ENCODE measurements around the gene TXNL1.

Gene TXNL1

DNA sequence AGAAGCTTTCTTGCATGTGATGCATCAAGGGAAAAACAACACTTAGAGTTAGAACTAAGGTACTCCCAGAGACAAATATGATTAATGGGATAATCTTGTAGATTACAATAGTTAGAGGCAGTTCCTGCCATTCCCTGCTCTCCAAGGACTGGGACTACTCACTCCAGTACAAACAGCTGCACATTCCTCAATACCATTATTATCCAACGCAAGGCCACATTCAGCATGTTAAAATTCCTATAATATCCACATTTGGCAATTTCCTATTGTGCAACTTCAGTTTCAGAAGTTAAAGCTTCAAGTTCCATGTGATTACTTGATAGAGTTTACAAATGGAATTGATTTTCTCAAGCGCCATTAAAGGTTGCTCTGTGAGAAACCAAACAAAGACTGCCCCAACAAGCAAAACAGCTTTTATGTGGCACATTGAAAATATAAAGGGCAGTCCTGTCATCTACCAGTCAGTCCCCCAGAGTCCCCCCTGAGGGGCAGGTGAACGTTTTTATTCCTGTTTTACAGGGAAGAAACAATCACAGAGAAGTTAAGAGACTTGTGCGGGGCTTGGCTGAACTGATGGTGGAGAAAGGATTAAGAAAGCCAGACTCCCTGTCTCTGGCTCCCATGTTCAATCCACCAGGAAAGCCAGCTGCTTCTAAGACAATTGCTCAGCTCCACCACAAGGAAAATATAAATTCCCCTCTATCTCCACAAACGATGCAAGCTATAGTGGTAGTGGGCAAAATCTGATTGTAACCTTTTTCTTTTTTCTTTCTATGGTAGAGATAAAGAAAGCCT lies 72.6 kb downstream of the TXNL1 start:
- no peak for DNase-seq

- no peak for DNase-seq
Observed at GRCh38 chr18:56565046-56565445, 73.3 kb downstream of the TXNL1 start.

- no peak for DNase-seq
Observed at GRCh38 chr18:56563568-56563967, 74.8 kb downstream of the TXNL1 start.

DNA sequence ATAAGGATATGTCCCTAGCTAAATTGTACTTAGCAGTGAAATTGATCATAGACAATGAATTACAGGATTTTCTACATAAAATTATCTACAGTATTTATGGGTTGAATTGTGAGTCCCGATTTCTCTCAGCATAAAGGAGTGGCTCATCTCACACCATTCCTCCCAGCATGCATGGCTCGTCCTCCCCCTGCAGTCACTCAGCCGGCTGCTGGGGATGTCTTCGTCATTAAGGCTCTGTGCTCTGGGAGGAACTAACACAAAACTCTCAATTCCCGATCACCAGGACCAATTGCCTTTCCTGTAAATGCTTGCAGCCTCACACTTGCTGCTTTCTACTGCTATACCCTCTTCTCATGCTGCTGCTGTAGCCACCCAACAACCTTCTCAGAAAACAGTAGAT lies 75.9 kb downstream of the TXNL1 start:
- no peak for DNase-seq

- no peak for DNase-seq
Observed at GRCh38 chr18:56560992-56561391, 77.4 kb downstream of the TXNL1 start.

- no peak for DNase-seq
Observed at GRCh38 chr18:56559044-56559443, 79.3 kb downstream of the TXNL1 start.

DNA sequence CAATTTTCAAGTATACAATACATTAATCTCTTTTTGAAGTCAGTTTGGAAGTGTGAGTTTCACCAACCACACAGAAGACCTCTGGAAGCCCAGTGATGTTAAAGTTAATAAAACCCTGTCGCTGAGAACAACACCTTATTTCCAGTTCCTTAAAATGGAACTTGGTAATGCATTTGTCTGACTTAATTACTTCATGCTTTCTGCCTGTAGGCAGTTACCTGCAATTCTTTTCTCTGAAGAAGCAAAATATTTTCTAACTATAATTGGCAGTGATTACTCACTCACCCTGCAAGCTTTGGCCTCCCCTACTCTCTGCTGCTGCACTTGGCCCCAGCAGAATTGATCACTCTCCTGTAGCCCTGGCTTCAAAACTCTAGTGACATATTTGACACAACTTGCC lies 81.5 kb downstream of the TXNL1 start:
- DNase-seq, result no peak

DNA sequence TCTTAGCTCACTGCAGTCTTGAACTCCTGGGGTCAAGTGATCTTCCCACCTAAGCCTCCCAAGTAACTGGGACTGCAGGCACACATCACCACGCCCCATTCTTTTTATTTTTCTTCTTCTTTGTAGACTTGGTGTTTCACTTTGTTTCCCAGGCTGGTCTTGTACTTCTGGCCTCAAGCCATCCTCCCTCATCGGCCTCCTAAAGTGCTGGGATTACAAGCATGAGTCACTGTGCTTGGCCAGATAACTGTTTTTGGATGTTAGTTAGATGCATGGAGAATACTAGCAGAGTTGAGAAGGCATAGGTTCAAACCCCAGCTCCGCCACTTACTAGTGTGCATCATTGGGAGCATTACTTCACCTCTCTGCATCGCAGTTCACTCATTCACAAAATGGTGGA lies 88.3 kb downstream of the TXNL1 start:
- no peak for DNase-seq
